Effector CD4-positive, alpha-beta T cell (primary cell): ENCODE data around the gene WDR55.
"Not testable (repeated sequence)": the region's sequence is repeated elsewhere in the genome, so short reads cannot be mapped to it uniquely, and the experiment has no call there.

ENCODE experiments used
- DNase-seq: peaks from one replicate; pipeline ENCODE4 v3.0.0-alpha.2; 2020
- total RNA-seq: gene quantifications from one replicate; lab custom pipeline; 2026; lab: John Stamatoyannopoulos, UW

Gene WDR55
- total RNA-seq = 94.2 reads per million, percentile 81 among the genes with 10 or more reads in this experiment

- DNase-seq = peak; percentile 97
These were observed at the start of gene WDR55 for GRCh38 chr5:140664359-140665119. Gene WDR55, plus strand, starts transcription at chr5:140664904. Its CDS starts 9 bp downstream, at chr5:140664913.

- no peak for DNase-seq
These were observed 42.4 kb upstream of the WDR55 start for GRCh38 chr5:140622301-140622700.

GRCh38 chr5:140623061-140623460, 41.6 kb upstream of the WDR55 start:
- DNase-seq = not testable (repeated sequence)

- DNase-seq = not testable (repeated sequence)
These were observed 39.8 kb upstream of the WDR55 start for GRCh38 chr5:140624886-140625285.

- no peak for DNase-seq
These were observed 36.7 kb upstream of the WDR55 start for GRCh38 chr5:140627972-140628371.

- no peak for DNase-seq
These were observed 36.0 kb upstream of the WDR55 start for GRCh38 chr5:140628711-140629110.

GRCh38 chr5:140630292-140631035, 34.2 kb upstream of the WDR55 start:
- DNase-seq = no peak

- DNase-seq = no peak
These were observed 33.7 kb upstream of the WDR55 start for GRCh38 chr5:140631036-140631417.

- DNase-seq = peak; percentile 14
These were observed 32.8 kb upstream of the WDR55 start for GRCh38 chr5:140631831-140632365.

- peak; percentile 36 for DNase-seq
These were observed 32.2 kb upstream of the WDR55 start for GRCh38 chr5:140632366-140633020.

- no peak for DNase-seq
These were observed 31.7 kb upstream of the WDR55 start, which contains the start of gene CD14 for GRCh38 chr5:140633021-140633471. Gene CD14, minus strand, starts transcription at chr5:140633175. Its CDS starts 104 bp downstream, at chr5:140633071.

GRCh38 chr5:140633501-140633900, 31.2 kb upstream of the WDR55 start:
- no peak for DNase-seq

GRCh38 chr5:140634103-140634502, 30.6 kb upstream of the WDR55 start:
- DNase-seq = no peak

GRCh38 chr5:140635291-140636257, 29.1 kb upstream of the WDR55 start:
- no peak for DNase-seq

- DNase-seq = no peak
These were observed 27.2 kb upstream of the WDR55 start for GRCh38 chr5:140637371-140638100.

- not testable (repeated sequence) for DNase-seq
These were observed 25.9 kb upstream of the WDR55 start for GRCh38 chr5:140638898-140639147.

GRCh38 chr5:140639148-140639981, 25.3 kb upstream of the WDR55 start, which contains the start of gene TMCO6:
Gene TMCO6, plus strand, starts transcription at chr5:140639451. Its CDS starts 77 bp downstream, at chr5:140639528.
- DNase-seq = peak; percentile 95

- DNase-seq = no peak
These were observed 23.0 kb upstream of the WDR55 start for GRCh38 chr5:140641716-140642115.

- DNase-seq = no peak
These were observed 22.0 kb upstream of the WDR55 start for GRCh38 chr5:140642718-140643117.

GRCh38 chr5:140647042-140647419, 17.7 kb upstream of the WDR55 start:
- DNase-seq = no peak
